ENCODE data around the gene KLHL29. TPM values are rescaled to one million over a fixed set of nuclear protein-coding genes. Genes with fewer than 3 reads are reported as not detected.

Gene KLHL29
- total and polyA plus RNA-seq, 4 donors = 0.29 to 2.3 (median 0.68) TPM

DNA sequence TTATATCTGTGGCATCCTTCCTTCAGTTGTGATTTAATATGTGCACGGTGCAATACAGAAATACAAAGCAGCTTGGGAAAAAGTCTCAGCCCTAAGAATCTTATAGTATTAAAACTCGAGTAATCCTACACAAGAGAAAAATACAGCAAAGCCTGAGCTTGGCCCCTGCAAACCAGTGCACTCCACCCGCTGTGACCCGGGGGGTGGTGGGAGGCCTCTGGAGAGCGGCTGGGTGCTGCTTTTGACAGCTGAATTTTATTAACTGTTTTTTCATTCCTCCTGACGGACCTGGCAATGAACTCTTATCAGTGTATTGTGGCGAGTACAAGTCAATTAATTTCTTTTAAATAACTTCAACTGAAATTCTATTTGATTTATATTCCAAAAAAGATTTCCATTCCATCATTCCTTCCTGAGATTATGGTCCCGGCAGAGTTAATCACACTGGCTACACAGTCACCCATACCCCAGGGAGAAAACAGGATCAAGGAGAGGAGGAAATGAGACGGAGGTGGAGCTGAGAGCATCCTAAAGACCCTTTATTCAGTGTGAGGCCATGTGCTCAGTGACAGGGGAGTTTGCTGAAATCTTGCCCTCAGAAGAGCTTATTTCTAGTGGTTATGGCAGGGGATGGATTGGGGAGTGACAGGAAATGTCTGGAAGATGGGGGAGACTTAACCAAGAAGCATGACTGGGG is 124.8 kb downstream of the KLHL29 start:
- no peak overlapping the region for H3K4me3 ChIP-seq (ENCODE audit: low read depth in 1 of 3, low read length in 3 of 3)
- H3K27me3 ChIP-seq (ENCODE audit: control insufficient read depth in 4 of 4, insufficient read depth in 4 of 4, low read length in 3 of 4) = no peaks in the 10 kb centered on the region
- no peak overlapping the region for H3K27ac ChIP-seq (ENCODE audit: low read depth in 1 of 2, low read length in 2 of 2)
- no peak for TF ChIP-seq HNF4G (IDR thresholded peaks at IDR 0.05)
- TF ChIP-seq, protein P1, sequence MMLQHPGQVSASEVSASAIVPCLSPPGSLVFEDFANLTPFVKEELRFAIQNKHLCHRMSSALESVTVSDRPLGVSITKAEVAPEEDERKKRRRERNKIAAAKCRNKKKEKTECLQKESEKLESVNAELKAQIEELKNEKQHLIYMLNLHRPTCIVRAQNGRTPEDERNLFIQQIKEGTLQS (IDR thresholded peaks at IDR 0.05) = no peak
- no peak for TF ChIP-seq HNF4A (conservative IDR thresholded peaks at IDR 0.05)
- TF ChIP-seq TAF1 (conservative IDR thresholded peaks at IDR 0.05) = no peak
- no peaks in the 10 kb centered on the region for H3K36me3 ChIP-seq (ENCODE audit: control insufficient read depth in 4 of 4, insufficient read depth in 3 of 4, low read depth in 1 of 4, low read length in 3 of 4)
- H3K9me3 ChIP-seq (ENCODE audit: control insufficient read depth in 4 of 4, low read length in 3 of 4) = no peaks in the 10 kb centered on the region
- no peak for DNase-seq (ENCODE audit: low spot score)
- no peaks in the 10 kb centered on the region for H3K4me1 ChIP-seq (ENCODE audit: control insufficient read depth in 4 of 4, insufficient read depth in 4 of 4, low read length in 3 of 4)
- WGBS = 79% methylated on average over 9 of the region's 9 CpGs
- H3K9ac ChIP-seq (ENCODE audit: low read depth in 1 of 2, low read length in 2 of 2) = no peak overlapping the region

DNA sequence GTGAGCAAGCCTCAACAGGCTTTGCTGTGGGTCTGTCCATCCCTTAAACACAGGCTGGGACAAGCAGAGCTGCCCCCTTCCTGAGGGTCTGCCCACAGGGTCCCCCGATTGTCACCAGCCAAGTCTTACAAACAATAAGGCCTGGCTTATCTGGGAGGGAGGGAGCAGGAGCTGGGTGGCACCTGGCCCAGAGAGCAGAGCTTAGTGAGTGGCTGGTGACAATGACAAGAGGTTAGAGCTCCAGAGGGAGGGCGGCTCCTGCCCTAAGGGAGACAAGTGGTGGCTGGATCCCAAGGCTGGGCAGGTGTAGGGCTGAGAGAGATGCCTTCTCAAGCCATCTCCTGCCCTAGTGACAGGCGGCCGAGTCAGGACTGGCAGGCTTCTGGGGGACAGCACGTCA is 125.5 kb downstream of the KLHL29 start:
- TF ChIP-seq, protein P2, sequence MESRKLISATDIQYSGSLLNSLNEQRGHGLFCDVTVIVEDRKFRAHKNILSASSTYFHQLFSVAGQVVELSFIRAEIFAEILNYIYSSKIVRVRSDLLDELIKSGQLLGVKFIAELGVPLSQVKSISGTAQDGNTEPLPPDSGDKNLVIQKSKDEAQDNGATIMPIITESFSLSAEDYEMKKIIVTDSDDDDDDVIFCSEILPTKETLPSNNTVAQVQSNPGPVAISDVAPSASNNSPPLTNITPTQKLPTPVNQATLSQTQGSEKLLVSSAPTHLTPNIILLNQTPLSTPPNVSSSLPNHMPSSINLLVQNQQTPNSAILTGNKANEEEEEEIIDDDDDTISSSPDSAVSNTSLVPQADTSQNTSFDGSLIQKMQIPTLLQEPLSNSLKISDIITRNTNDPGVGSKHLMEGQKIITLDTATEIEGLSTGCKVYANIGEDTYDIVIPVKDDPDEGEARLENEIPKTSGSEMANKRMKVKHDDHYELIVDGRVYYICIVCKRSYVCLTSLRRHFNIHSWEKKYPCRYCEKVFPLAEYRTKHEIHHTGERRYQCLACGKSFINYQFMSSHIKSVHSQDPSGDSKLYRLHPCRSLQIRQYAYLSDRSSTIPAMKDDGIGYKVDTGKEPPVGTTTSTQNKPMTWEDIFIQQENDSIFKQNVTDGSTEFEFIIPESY (IDR thresholded peaks at IDR 0.05) = no peak
- Histone ChIP-seq H3K9ac (ENCODE audit: low read depth in 1 of 2, low read length in 2 of 2) (no peak overlapping the region), H3K9me3 (ENCODE audit: control insufficient read depth in 4 of 4, low read length in 3 of 4) (no peaks in the 10 kb centered on the region), H3K27ac (ENCODE audit: low read depth in 1 of 2, low read length in 2 of 2) (no peak overlapping the region), H3K4me3 (ENCODE audit: low read depth in 1 of 3, low read length in 3 of 3) (no peak overlapping the region), H3K4me1 (ENCODE audit: control insufficient read depth in 4 of 4, insufficient read depth in 4 of 4, low read length in 3 of 4) (no peaks in the 10 kb centered on the region), H3K27me3 (ENCODE audit: control insufficient read depth in 4 of 4, insufficient read depth in 4 of 4, low read length in 3 of 4) (no peaks in the 10 kb centered on the region), H3K36me3 (ENCODE audit: control insufficient read depth in 4 of 4, insufficient read depth in 3 of 4, low read depth in 1 of 4, low read length in 3 of 4) (no peaks in the 10 kb centered on the region)
- no peak for DNase-seq (ENCODE audit: low spot score)
- 87% methylated on average over 5 of the region's 5 CpGs for WGBS

DNA sequence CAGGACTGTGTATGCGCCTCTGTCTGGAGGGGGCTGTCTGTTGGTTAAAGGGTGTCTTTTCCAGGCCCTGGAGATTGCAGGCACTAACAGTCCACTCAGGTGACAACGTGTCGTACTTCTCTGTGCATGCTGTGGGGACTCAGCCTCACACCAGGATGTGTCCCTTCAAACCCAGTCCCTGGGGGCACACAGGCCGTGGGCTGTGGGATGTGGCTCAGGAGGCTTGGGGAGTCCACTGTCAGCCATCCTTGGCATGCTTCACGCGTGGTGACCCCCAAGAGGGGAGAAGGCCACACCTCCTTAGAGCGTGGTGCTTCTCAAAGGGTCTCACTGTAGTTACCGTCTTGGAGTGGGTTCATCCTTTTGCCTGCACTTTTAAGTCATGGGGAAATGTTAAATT is 127.8 kb downstream of the KLHL29 start:
- DNase-seq (ENCODE audit: low spot score) = no peak
- WGBS = 89% methylated on average over 8 of the region's 8 CpGs
- no peak overlapping the region for H3K9ac ChIP-seq (ENCODE audit: low read depth in 1 of 2, low read length in 2 of 2)
- H3K27me3 ChIP-seq (ENCODE audit: control insufficient read depth in 4 of 4, insufficient read depth in 4 of 4, low read length in 3 of 4) = no peaks in the 10 kb centered on the region
- TF ChIP-seq SP1 (IDR thresholded peaks at IDR 0.05) = no peak
- no peak for TF ChIP-seq GABPA (IDR thresholded peaks at IDR 0.05 in 1 of 2, conservative IDR thresholded peaks at IDR 0.05 in 1 of 2)
- TF ChIP-seq RAD21 (IDR thresholded peaks at IDR 0.05) = no peak
- TF ChIP-seq YY1 (IDR thresholded peaks at IDR 0.05) = no peak
- no peak for TF ChIP-seq TAF1 (conservative IDR thresholded peaks at IDR 0.05)
- TF ChIP-seq, protein P2 (IDR thresholded peaks at IDR 0.05) = no peak
- no peak for TF ChIP-seq FOXA1 (IDR thresholded peaks at IDR 0.05)
- TF ChIP-seq, protein P3, sequence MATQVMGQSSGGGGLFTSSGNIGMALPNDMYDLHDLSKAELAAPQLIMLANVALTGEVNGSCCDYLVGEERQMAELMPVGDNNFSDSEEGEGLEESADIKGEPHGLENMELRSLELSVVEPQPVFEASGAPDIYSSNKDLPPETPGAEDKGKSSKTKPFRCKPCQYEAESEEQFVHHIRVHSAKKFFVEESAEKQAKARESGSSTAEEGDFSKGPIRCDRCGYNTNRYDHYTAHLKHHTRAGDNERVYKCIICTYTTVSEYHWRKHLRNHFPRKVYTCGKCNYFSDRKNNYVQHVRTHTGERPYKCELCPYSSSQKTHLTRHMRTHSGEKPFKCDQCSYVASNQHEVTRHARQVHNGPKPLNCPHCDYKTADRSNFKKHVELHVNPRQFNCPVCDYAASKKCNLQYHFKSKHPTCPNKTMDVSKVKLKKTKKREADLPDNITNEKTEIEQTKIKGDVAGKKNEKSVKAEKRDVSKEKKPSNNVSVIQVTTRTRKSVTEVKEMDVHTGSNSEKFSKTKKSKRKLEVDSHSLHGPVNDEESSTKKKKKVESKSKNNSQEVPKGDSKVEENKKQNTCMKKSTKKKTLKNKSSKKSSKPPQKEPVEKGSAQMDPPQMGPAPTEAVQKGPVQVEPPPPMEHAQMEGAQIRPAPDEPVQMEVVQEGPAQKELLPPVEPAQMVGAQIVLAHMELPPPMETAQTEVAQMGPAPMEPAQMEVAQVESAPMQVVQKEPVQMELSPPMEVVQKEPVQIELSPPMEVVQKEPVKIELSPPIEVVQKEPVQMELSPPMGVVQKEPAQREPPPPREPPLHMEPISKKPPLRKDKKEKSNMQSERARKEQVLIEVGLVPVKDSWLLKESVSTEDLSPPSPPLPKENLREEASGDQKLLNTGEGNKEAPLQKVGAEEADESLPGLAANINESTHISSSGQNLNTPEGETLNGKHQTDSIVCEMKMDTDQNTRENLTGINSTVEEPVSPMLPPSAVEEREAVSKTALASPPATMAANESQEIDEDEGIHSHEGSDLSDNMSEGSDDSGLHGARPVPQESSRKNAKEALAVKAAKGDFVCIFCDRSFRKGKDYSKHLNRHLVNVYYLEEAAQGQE (IDR thresholded peaks at IDR 0.05) = no peak
- TF ChIP-seq, protein P1 (IDR thresholded peaks at IDR 0.05) = no peak
- TF ChIP-seq, protein P4, sequence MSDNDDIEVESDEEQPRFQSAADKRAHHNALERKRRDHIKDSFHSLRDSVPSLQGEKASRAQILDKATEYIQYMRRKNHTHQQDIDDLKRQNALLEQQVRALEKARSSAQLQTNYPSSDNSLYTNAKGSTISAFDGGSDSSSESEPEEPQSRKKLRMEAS (IDR thresholded peaks at IDR 0.05) = no peak
- TF ChIP-seq JUND (IDR thresholded peaks at IDR 0.05) = no peak
- no peak for TF ChIP-seq HNF4A (conservative IDR thresholded peaks at IDR 0.05)
- no peak for TF ChIP-seq RXRA (IDR thresholded peaks at IDR 0.05)
- TF ChIP-seq HNF4G (IDR thresholded peaks at IDR 0.05) = no peak
- no peak for TF ChIP-seq NR2F2 (IDR thresholded peaks at IDR 0.05)
- no peak for TF ChIP-seq EGR1 (IDR thresholded peaks at IDR 0.05; ENCODE audit: low read depth in 2 of 2)
- TF ChIP-seq, protein P5, sequence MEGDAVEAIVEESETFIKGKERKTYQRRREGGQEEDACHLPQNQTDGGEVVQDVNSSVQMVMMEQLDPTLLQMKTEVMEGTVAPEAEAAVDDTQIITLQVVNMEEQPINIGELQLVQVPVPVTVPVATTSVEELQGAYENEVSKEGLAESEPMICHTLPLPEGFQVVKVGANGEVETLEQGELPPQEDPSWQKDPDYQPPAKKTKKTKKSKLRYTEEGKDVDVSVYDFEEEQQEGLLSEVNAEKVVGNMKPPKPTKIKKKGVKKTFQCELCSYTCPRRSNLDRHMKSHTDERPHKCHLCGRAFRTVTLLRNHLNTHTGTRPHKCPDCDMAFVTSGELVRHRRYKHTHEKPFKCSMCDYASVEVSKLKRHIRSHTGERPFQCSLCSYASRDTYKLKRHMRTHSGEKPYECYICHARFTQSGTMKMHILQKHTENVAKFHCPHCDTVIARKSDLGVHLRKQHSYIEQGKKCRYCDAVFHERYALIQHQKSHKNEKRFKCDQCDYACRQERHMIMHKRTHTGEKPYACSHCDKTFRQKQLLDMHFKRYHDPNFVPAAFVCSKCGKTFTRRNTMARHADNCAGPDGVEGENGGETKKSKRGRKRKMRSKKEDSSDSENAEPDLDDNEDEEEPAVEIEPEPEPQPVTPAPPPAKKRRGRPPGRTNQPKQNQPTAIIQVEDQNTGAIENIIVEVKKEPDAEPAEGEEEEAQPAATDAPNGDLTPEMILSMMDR (IDR thresholded peaks at IDR 0.05; ENCODE audit: low read depth, low read length, missing input control) = no peak
- no peaks in the 10 kb centered on the region for H3K36me3 ChIP-seq (ENCODE audit: control insufficient read depth in 4 of 4, insufficient read depth in 3 of 4, low read depth in 1 of 4, low read length in 3 of 4)
- H3K9me3 ChIP-seq (ENCODE audit: control insufficient read depth in 4 of 4, low read length in 3 of 4) = no peaks in the 10 kb centered on the region
- H3K4me1 ChIP-seq (ENCODE audit: control insufficient read depth in 4 of 4, insufficient read depth in 4 of 4, low read length in 3 of 4) = no peaks in the 10 kb centered on the region
- H3K4me3 ChIP-seq (ENCODE audit: low read depth in 1 of 3, low read length in 3 of 3) = no peak overlapping the region
- no peak overlapping the region for H3K27ac ChIP-seq (ENCODE audit: low read depth in 1 of 2, low read length in 2 of 2)

Measured in liver (tissue), 9 donors.